WTC11 (cell line): Measurements from ENCODE around the gene ATP9B. TPM values are rescaled to one million over a fixed set of nuclear protein-coding genes. Genes with fewer than 3 reads are reported as not detected.

ENCODE experiments used
- ATAC-seq: fragments of 200-7000 bp; cut with Tn5 transposase; 2 replicates; pipeline ENCODE4 v1.10.0; 2021; ENCODE audit warnings: mild to moderate bottlenecking, moderate library complexity
- CTCF ChIA-PET: fragments of 300-600 bp; sonication (Branson Sonifier 250); formaldehyde crosslinking; loops from one replicate; lab custom pipeline; 2021; ENCODE audit warnings: antibody characterized with exemption; lab: Charles Lee
- POLR2A ChIA-PET: fragments of 350-600 bp; sonication (Branson Sonifier 250); formaldehyde crosslinking; loops from one replicate; lab custom pipeline; 2021; ENCODE audit warnings: antibody characterized with exemption; lab: Charles Lee
- DNase-seq: peaks from one replicate; pipeline ENCODE4 v3.0.0; 2021; ENCODE audit warnings: low spot score
- H3K27ac Mint-ChIP-seq: 2 replicates; pipeline ENCODE4 v1.8.0; 2021; ENCODE audit warnings: mixed read lengths
- H3K27me3 Mint-ChIP-seq: 2 replicates; pipeline ENCODE4 v1.8.0; 2021; ENCODE audit warnings: low read depth, mild to moderate bottlenecking, moderate library complexity, mixed read lengths
- H3K36me3 Mint-ChIP-seq: 2 replicates; pipeline ENCODE4 v1.8.0; 2021; ENCODE audit warnings: mixed read lengths
- H3K4me1 Mint-ChIP-seq: 2 replicates; pipeline ENCODE4 v1.8.0; 2022; ENCODE audit warnings: mixed read lengths
- H3K4me3 Mint-ChIP-seq: 2 replicates; pipeline ENCODE4 v1.8.0; 2021; ENCODE audit warnings: mild to moderate bottlenecking, moderate library complexity, mixed read lengths
- H3K9me3 Mint-ChIP-seq: 2 replicates; pipeline ENCODE4 v1.8.0; 2021; ENCODE audit warnings: mixed read lengths
- ARID4B ChIP-seq: sonication (generic); formaldehyde crosslinking; IDR thresholded peaks from 2 replicates; pipeline ENCODE4 v1.8.0; 2023; ENCODE audit warnings: missing genetic modification reagents, mild to moderate bottlenecking, borderline replicate concordance
- CBFB ChIP-seq: sonication (generic); formaldehyde crosslinking; IDR thresholded peaks from 2 replicates; pipeline ENCODE4 v1.8.1; 2022; ENCODE audit warnings: mild to moderate bottlenecking, low read depth, missing genetic modification reagents
- CREM ChIP-seq: sonication (generic); formaldehyde crosslinking; IDR thresholded peaks from 2 replicates; pipeline ENCODE4 v1.8.1; 2022; ENCODE audit warnings: mild to moderate bottlenecking, missing genetic modification reagents, moderate library complexity
- ELF4 ChIP-seq: sonication (generic); formaldehyde crosslinking; IDR thresholded peaks from 2 replicates; pipeline ENCODE4 v1.8.1; 2022; ENCODE audit warnings: low read depth, mild to moderate bottlenecking, moderate library complexity, missing genetic modification reagents
- EMX1 ChIP-seq: fragments of 250-450 bp; sonication (Bioruptor Pico); IDR thresholded peaks from 2 replicates; pipeline ENCODE4 v1.8.0; 2021; ENCODE audit warnings: mild to moderate bottlenecking
- FOXJ3 ChIP-seq: sonication (generic); formaldehyde crosslinking; IDR thresholded peaks from 2 replicates; pipeline ENCODE4 v1.9.0; 2021; ENCODE audit warnings: missing genetic modification reagents, mild to moderate bottlenecking, borderline replicate concordance
- GRHL2 ChIP-seq: fragments of 250-450 bp; sonication (Bioruptor Pico); IDR thresholded peaks from 2 replicates; pipeline ENCODE4 v1.8.0; 2022; ENCODE audit warnings: mild to moderate bottlenecking, moderate library complexity; ENCODE audit not compliant: insufficient replicate concordance, severe bottlenecking
- KAT7 ChIP-seq: sonication (generic); formaldehyde crosslinking; IDR thresholded peaks from 2 replicates; pipeline ENCODE4 v1.8.1; 2023; ENCODE audit warnings: missing genetic modification reagents, mild to moderate bottlenecking, borderline replicate concordance
- NFE2L1 ChIP-seq: sonication (generic); formaldehyde crosslinking; IDR thresholded peaks from 2 replicates; pipeline ENCODE4 v1.8.1; 2023; ENCODE audit warnings: missing genetic modification reagents
- RELA ChIP-seq: sonication (generic); formaldehyde crosslinking; IDR thresholded peaks from 2 replicates; pipeline ENCODE4 v1.8.1; 2022; ENCODE audit warnings: missing genetic modification reagents, mild to moderate bottlenecking, borderline replicate concordance
- SMAD3 ChIP-seq: sonication (generic); formaldehyde crosslinking; IDR thresholded peaks from 2 replicates; pipeline ENCODE4 v1.8.0; 2022; ENCODE audit warnings: missing genetic modification reagents, mild to moderate bottlenecking, borderline replicate concordance
- TEAD1 ChIP-seq: sonication (generic); formaldehyde crosslinking; IDR thresholded peaks from 2 replicates; pipeline ENCODE4 v1.8.0; 2022; ENCODE audit warnings: mild to moderate bottlenecking, missing genetic modification reagents
- USF2 ChIP-seq: sonication (generic); formaldehyde crosslinking; IDR thresholded peaks from 2 replicates; pipeline ENCODE4 v1.8.1; 2023; ENCODE audit warnings: mild to moderate bottlenecking, missing genetic modification reagents, moderate library complexity
- ZMAT4 ChIP-seq: fragments of 250-450 bp; sonication (Bioruptor Pico); IDR thresholded peaks from 2 replicates; pipeline ENCODE4 v1.9.0; 2021; ENCODE audit warnings: mild to moderate bottlenecking
- ZNF121 ChIP-seq: sonication (generic); formaldehyde crosslinking; IDR thresholded peaks from 2 replicates; pipeline ENCODE4 v1.8.0; 2023; ENCODE audit warnings: missing genetic modification reagents
- ZNF263 ChIP-seq: sonication (generic); formaldehyde crosslinking; IDR thresholded peaks from 2 replicates; pipeline ENCODE4 v1.8.1; 2022; ENCODE audit warnings: low read depth, mild to moderate bottlenecking, moderate library complexity, missing genetic modification reagents
- ZNF396 ChIP-seq: fragments of 250-450 bp; sonication (Bioruptor Pico); IDR thresholded peaks from 2 replicates; pipeline ENCODE4 v1.8.0; 2021; ENCODE audit warnings: mild to moderate bottlenecking, moderate library complexity, borderline replicate concordance
- ZNF671 ChIP-seq: fragments of 250-450 bp; sonication (Bioruptor Pico); IDR thresholded peaks from 2 replicates; pipeline ENCODE4 v1.8.0; 2021; ENCODE audit warnings: mild to moderate bottlenecking
- ZSCAN18 ChIP-seq: fragments of 250-450 bp; sonication (Bioruptor Pico); IDR thresholded peaks from 2 replicates; pipeline ENCODE4 v2.1.2; 2022; ENCODE audit warnings: mild to moderate bottlenecking, moderate library complexity
- total RNA-seq: library from RNA; stranded (reverse); gene quantifications from 3 replicates; pipeline ENCODE4 v1.2.3, GENCODE V29; 2021
- TF ChIP-seq, protein P1 (sequence below): fragments of 250-450 bp; sonication (Bioruptor Pico); IDR thresholded peaks from 2 replicates; pipeline ENCODE4 v1.8.0; 2021; ENCODE audit warnings: mild to moderate bottlenecking

ATP9B gene
- total RNA-seq, 1 experiment from 2014 or later: 19.0 TPM

- Mint-ChIP-seq H3K9me3 (no peaks in the 10 kb centered on the region), H3K4me1 (peaks cover 11% of the 10 kb centered on the region), H3K27ac (no peak overlapping the region), H3K36me3 (peaks cover 4% of the 10 kb centered on the region; the same call in 1 of the 2 replicates), H3K27me3 (0 out of 2 replicates have a peak, but pooled peaks cover 4% of the 10 kb centered on the region), H3K4me3 (no peak overlapping the region)
- CTCF ChIA-PET: no interaction called here
- POLR2A ChIA-PET: no interaction called here
- no peak for DNase-seq
- TF ChIP-seq ZNF671 (CRISPR knock-in tag) (no peak), ZNF263 (CRISPR knock-in tag) (no peak), TEAD1 (CRISPR knock-in tag) (no peak), EMX1 (CRISPR knock-in tag) (no peak), ZNF121 (no peak), NFE2L1 (no peak), ZMAT4 (CRISPR knock-in tag) (no peak), ZSCAN18 (CRISPR knock-in tag) (no peak), GRHL2 (CRISPR knock-in tag) (no peak), FOXJ3 (CRISPR knock-in tag) (no peak), KAT7 (no peak), ARID4B (CRISPR knock-in tag) (no peak)
- TF ChIP-seq, protein P1, sequence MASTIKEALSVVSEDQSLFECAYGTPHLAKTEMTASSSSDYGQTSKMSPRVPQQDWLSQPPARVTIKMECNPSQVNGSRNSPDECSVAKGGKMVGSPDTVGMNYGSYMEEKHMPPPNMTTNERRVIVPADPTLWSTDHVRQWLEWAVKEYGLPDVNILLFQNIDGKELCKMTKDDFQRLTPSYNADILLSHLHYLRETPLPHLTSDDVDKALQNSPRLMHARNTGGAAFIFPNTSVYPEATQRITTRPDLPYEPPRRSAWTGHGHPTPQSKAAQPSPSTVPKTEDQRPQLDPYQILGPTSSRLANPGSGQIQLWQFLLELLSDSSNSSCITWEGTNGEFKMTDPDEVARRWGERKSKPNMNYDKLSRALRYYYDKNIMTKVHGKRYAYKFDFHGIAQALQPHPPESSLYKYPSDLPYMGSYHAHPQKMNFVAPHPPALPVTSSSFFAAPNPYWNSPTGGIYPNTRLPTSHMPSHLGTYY (CRISPR knock-in tag): no peak
- ATAC-seq: no peak
Measured at GRCh38 chr18:79382681-79383387, 313.6 kb downstream of the ATP9B start.

DNA sequence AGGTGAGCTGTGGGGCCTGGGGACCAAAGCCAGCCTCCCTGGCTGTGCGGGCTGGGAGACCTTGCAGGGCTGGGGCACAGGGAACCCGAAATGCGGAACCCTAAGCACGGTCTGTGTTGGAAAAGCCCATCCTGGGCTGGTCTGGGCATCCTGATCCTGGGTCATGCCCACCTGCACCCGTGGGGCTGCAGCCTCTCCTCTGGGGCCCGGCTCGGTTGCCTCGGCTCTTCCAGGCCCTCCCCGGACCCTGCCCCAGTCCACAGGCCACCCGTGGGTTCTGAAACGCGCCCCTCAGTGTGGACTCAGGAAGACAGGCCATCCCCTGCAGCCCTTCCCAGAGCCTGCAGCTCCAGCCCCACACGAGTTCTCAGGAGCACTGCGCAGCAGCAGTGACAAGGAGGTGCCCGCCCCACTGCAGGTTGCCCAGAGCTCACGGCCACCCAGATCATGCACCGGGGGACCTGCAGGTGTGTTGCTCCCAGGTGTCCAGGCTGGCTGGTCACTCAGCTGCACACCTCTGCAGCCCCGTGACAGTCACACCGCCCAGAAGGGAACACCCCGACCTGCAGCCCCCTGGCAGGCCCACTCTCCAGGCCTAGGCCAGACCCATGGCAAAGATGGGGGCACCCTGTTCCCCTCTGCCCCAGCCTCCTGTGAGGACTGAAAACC, 314.3 kb downstream of the ATP9B start:
- H3K4me3 Mint-ChIP-seq: no peak overlapping the region
- POLR2A ChIA-PET: no interaction called here
- ATAC-seq: no peak
- no peak for TF ChIP-seq ARID4B (CRISPR knock-in tag)
- no peak for TF ChIP-seq USF2 (CRISPR knock-in tag)
- TF ChIP-seq CREM: no peak
- TF ChIP-seq ELF4: no peak
- TF ChIP-seq ZNF396: no peak
- TF ChIP-seq SMAD3 (CRISPR knock-in tag): no peak
- TF ChIP-seq GRHL2 (CRISPR knock-in tag): no peak
- no peak for TF ChIP-seq RELA (CRISPR knock-in tag)
- no peak for TF ChIP-seq CBFB (CRISPR knock-in tag)
- no peak for TF ChIP-seq NFE2L1

More for the DNA sequence above, 314.3 kb downstream of the ATP9B start:
- H3K4me1 Mint-ChIP-seq: peaks cover 13% of the 10 kb centered on the region
- peaks cover 3% of the 10 kb centered on the region; the same call in 1 of the 2 replicates for H3K27me3 Mint-ChIP-seq
- H3K9me3 Mint-ChIP-seq: no peaks in the 10 kb centered on the region
- no peak overlapping the region for H3K27ac Mint-ChIP-seq
- CTCF ChIA-PET: no interaction called here
- no peaks in the 10 kb centered on the region for H3K36me3 Mint-ChIP-seq
- DNase-seq: no peak
